ENCODE results near the gene USP17L30.
"Not testable (repeated sequence)": the region's sequence is repeated elsewhere in the genome, so short reads cannot be mapped to it uniquely, and the experiment has no call there.

- TF ChIP-seq CTCF (optimal IDR thresholded peaks at IDR 0.05 in 1 of 3, IDR thresholded peaks at IDR 0.05 in 1 of 3, conservative IDR thresholded peaks at IDR 0.05 in 1 of 3; ENCODE audit: extremely low read depth in 1 of 3, insufficient read depth in 2 of 3, low read length in 3 of 3); EZH2 (IDR thresholded peaks at IDR 0.05; ENCODE audit: low read length): not testable (repeated sequence)
Observed at GRCh38 chr4:9329611-9330010, 33.3 kb upstream of the USP17L30 start, which contains the start of gene USP17L25.

All from keratinocyte (primary cell).